ENCODE results near the gene PPARD. TPM values are rescaled to one million over a fixed set of nuclear protein-coding genes. Genes with fewer than 3 reads are reported as not detected.

The PPARD gene
- total and polyA plus RNA-seq, 7 experiments from 2014 or later: 7.3 to 47.1 (median 30.0) TPM

- Mint-ChIP-seq H3K27ac (peak overlapping the region; percentile 93 to 100 (median 99)), H3K4me3 (peak overlapping the region; percentile 70 to 89 (median 86)), H3K9me3 (no peaks in the 10 kb centered on the region), H3K4me1 (peaks cover 60 to 93% (median 82%) of the 10 kb centered on the region in 7 donors), H3K27me3 (no peaks in the 10 kb centered on the region), H3K36me3 (peaks cover 8 to 60% (median 51%) of the 10 kb centered on the region in 5 donors)
- Histone ChIP-seq H3K4me1 (ENCODE audit: control insufficient read depth in 2 of 2, insufficient read depth in 2 of 2, low read length in 2 of 2) (peaks cover 62 to 69% of the 10 kb centered on the region in 2 donors), H3K36me3 (ENCODE audit: control insufficient read depth in 2 of 3, insufficient read depth in 3 of 3, low read length in 3 of 3) (peaks cover 2 to 42% (median 3%) of the 10 kb centered on the region in 3 experiments), H3K9me3 (ENCODE audit: control insufficient read depth in 2 of 3, low read length in 3 of 3) (no peaks in the 10 kb centered on the region), H3K27ac (ENCODE audit: low read depth, low read length) (peak overlapping the region; percentile 84), H3K4me3 (ENCODE audit: low read length) (peak overlapping the region; percentile 46), H3K27me3 (ENCODE audit: control insufficient read depth in 2 of 2, insufficient read depth in 2 of 2, low read length in 2 of 2) (no peaks in the 10 kb centered on the region)
- ATAC-seq (no peak), DNase-seq (no peak)
- intact Hi-C loops (cut with micrococcal nuclease): loop anchor here in 1 of 2 donors (2.0 kb wide), 1 partner anchor 17 kb away; no protein-coding TSS in a partner anchor
- ChIA-PET CTCF (interaction anchor here (1.0 to 8.9 kb wide), 4 partner anchors 11 to 141 kb away, joined by 3 to 111 read pairs (median 7); partner anchors contain the start of gene DEF6), POLR2A (interaction anchor here (0.5 to 13.7 kb wide), 3 partner anchors 11 to 465 kb away, joined by 3 to 250 read pairs (median 131); partner anchors contain the start of gene DEF6)
Observed at GRCh38 chr6:35309611-35310264, 32.6 kb upstream of the PPARD start.

- ChIA-PET POLR2A (interaction anchor here (0.5 to 13.7 kb wide), 5 partner anchors 7 to 464 kb away, joined by 3 to 250 read pairs (median 25); partner anchors contain the start of genes DEF6 and RPL10A), CTCF (interaction anchor here (1.0 to 8.9 kb wide), 4 partner anchors 12 to 141 kb away, joined by 3 to 111 read pairs (median 7); partner anchors contain the start of gene DEF6)
- Histone ChIP-seq H3K4me3 (ENCODE audit: low read length) (peak overlapping the region; percentile 46), H3K9me3 (ENCODE audit: control insufficient read depth in 2 of 3, low read length in 3 of 3) (no peaks in the 10 kb centered on the region), H3K27ac (ENCODE audit: low read depth, low read length) (peak overlapping the region; percentile 84), H3K4me1 (ENCODE audit: control insufficient read depth in 2 of 2, insufficient read depth in 2 of 2, low read length in 2 of 2) (peaks cover 63 to 73% of the 10 kb centered on the region in 2 donors), H3K27me3 (ENCODE audit: control insufficient read depth in 2 of 2, insufficient read depth in 2 of 2, low read length in 2 of 2) (no peaks in the 10 kb centered on the region), H3K36me3 (ENCODE audit: control insufficient read depth in 2 of 3, insufficient read depth in 3 of 3, low read length in 3 of 3) (peaks cover 3 to 42% (median 7%) of the 10 kb centered on the region in 3 experiments)
- Mint-ChIP-seq H3K27me3 (no peaks in the 10 kb centered on the region), H3K36me3 (peaks cover 8 to 60% (median 55%) of the 10 kb centered on the region in 5 donors), H3K27ac (peak overlapping the region; percentile 93 to 100 (median 99)), H3K4me3 (peak overlapping the region; percentile 70 to 89 (median 86)), H3K9me3 (no peaks in the 10 kb centered on the region), H3K4me1 (peaks cover 66 to 95% (median 88%) of the 10 kb centered on the region in 7 donors)
- DNase-seq: peak in 3 of 9 donors; percentile 24 to 33 (median 28)
- ATAC-seq: peak; percentile 50
- intact Hi-C loops (cut with micrococcal nuclease): loop anchor here in 1 of 2 donors (2.0 kb wide), 1 partner anchor 16 kb away; no protein-coding TSS in a partner anchor
Observed at GRCh38 chr6:35310265-35310831, 32.0 kb upstream of the PPARD start.

GRCh38 chr6:35311390-35312075 lies 30.8 kb upstream of the PPARD start:
- no peaks in the 10 kb centered on the region for H3K27me3 ChIP-seq (ENCODE audit: control insufficient read depth in 2 of 2, insufficient read depth in 2 of 2, low read length in 2 of 2)
- intact Hi-C loops (cut with micrococcal nuclease): loop anchor here (1.0 to 2.0 kb wide), 5 partner anchors 8 to 16 kb away; no protein-coding TSS in a partner anchor
- H3K4me3 Mint-ChIP-seq: peak overlapping the region; percentile 79 to 89 (median 86)
- peak overlapping the region; percentile 46 for H3K4me3 ChIP-seq (ENCODE audit: low read length)
- peaks cover 69 to 98% (median 94%) of the 10 kb centered on the region in 7 donors for H3K4me1 Mint-ChIP-seq
- ChIA-PET POLR2A (interaction anchor here (0.6 to 13.7 kb wide), 7 partner anchors 8 to 160 kb away, joined by 3 to 250 read pairs (median 9); partner anchors contain the start of genes DEF6 and RPL10A), CTCF (interaction anchor here (0.7 to 8.9 kb wide), 5 partner anchors 9 to 139 kb away, joined by 3 to 111 read pairs (median 6); partner anchors contain the start of gene DEF6)
- H3K4me1 ChIP-seq (ENCODE audit: control insufficient read depth in 2 of 2, insufficient read depth in 2 of 2, low read length in 2 of 2): peaks cover 63 to 81% of the 10 kb centered on the region in 2 donors
- H3K27me3 Mint-ChIP-seq: no peaks in the 10 kb centered on the region
- ATAC-seq (peak; percentile 85), DNase-seq (peak in 8 of 9 donors; percentile 50 to 80 (median 73))
- H3K36me3 ChIP-seq (ENCODE audit: control insufficient read depth in 2 of 3, insufficient read depth in 3 of 3, low read length in 3 of 3): peaks cover 3 to 44% (median 7%) of the 10 kb centered on the region in 3 experiments
- peak overlapping the region; percentile 84 for H3K27ac ChIP-seq (ENCODE audit: low read depth, low read length)
- peaks cover 8 to 66% (median 59%) of the 10 kb centered on the region in 5 donors for H3K36me3 Mint-ChIP-seq
- H3K27ac Mint-ChIP-seq: peak overlapping the region; percentile 93 to 100 (median 99)
- H3K9me3 Mint-ChIP-seq: no peaks in the 10 kb centered on the region
- H3K9me3 ChIP-seq (ENCODE audit: control insufficient read depth in 2 of 3, low read length in 3 of 3): no peaks in the 10 kb centered on the region

- peak overlapping the region; percentile 93 to 100 (median 99) for H3K27ac Mint-ChIP-seq
- H3K4me1 Mint-ChIP-seq: peaks cover 67 to 98% (median 93%) of the 10 kb centered on the region in 7 donors
- DNase-seq (no peak), ATAC-seq (no peak)
- H3K36me3 Mint-ChIP-seq: peaks cover 9 to 64% (median 61%) of the 10 kb centered on the region in 5 donors
- no peaks in the 10 kb centered on the region for H3K9me3 ChIP-seq (ENCODE audit: control insufficient read depth in 2 of 3, low read length in 3 of 3)
- H3K4me1 ChIP-seq (ENCODE audit: control insufficient read depth in 2 of 2, insufficient read depth in 2 of 2, low read length in 2 of 2): peaks cover 62 to 81% of the 10 kb centered on the region in 2 donors
- ChIA-PET CTCF (interaction anchor here (0.7 to 8.9 kb wide), 5 partner anchors 9 to 16 kb away, joined by 3 to 111 read pairs (median 6); partner anchors contain the start of gene DEF6), POLR2A (interaction anchor here (1.0 to 13.7 kb wide), 6 partner anchors 9 to 159 kb away, joined by 3 to 250 read pairs (median 14); partner anchors contain the start of gene DEF6)
- H3K27me3 ChIP-seq (ENCODE audit: control insufficient read depth in 2 of 2, insufficient read depth in 2 of 2, low read length in 2 of 2): no peaks in the 10 kb centered on the region
- H3K4me3 Mint-ChIP-seq: peak overlapping the region; percentile 79 to 89 (median 86)
- peaks cover 9 to 44% (median 12%) of the 10 kb centered on the region in 3 experiments for H3K36me3 ChIP-seq (ENCODE audit: control insufficient read depth in 2 of 3, insufficient read depth in 3 of 3, low read length in 3 of 3)
- H3K27ac ChIP-seq (ENCODE audit: low read depth, low read length): peak overlapping the region; percentile 84
- H3K9me3 Mint-ChIP-seq: no peaks in the 10 kb centered on the region
- H3K27me3 Mint-ChIP-seq: no peaks in the 10 kb centered on the region
- H3K4me3 ChIP-seq (ENCODE audit: low read length): peak overlapping the region; percentile 46
- intact Hi-C loops (cut with micrococcal nuclease): loop anchor here in 1 of 2 donors (2.0 kb wide), 1 partner anchor 13 kb away; no protein-coding TSS in a partner anchor
Observed at GRCh38 chr6:35312076-35312800, 30.1 kb upstream of the PPARD start.

GRCh38 chr6:35312807-35313206 lies 29.6 kb upstream of the PPARD start:
- peaks cover 67 to 96% (median 93%) of the 10 kb centered on the region in 7 donors for H3K4me1 Mint-ChIP-seq
- H3K27ac Mint-ChIP-seq: peak overlapping the region; percentile 93 to 100 (median 99)
- DNase-seq (no peak), ATAC-seq (no peak)
- H3K27ac ChIP-seq (ENCODE audit: low read depth, low read length): peak overlapping the region; percentile 84
- intact Hi-C loops (cut with micrococcal nuclease): loop anchor here in 1 of 2 donors (2.0 kb wide), 1 partner anchor 14 kb away; no protein-coding TSS in a partner anchor
- CTCF ChIA-PET: interaction anchor here (1.0 to 8.9 kb wide), 4 partner anchors 8 to 15 kb away, joined by 3 to 111 read pairs (median 26); partner anchors contain the start of gene DEF6
- no peak overlapping the region for H3K4me3 ChIP-seq (ENCODE audit: low read length)
- no peaks in the 10 kb centered on the region for H3K27me3 ChIP-seq (ENCODE audit: control insufficient read depth in 2 of 2, insufficient read depth in 2 of 2, low read length in 2 of 2)
- peaks cover 10 to 44% (median 16%) of the 10 kb centered on the region in 3 experiments for H3K36me3 ChIP-seq (ENCODE audit: control insufficient read depth in 2 of 3, insufficient read depth in 3 of 3, low read length in 3 of 3)
- H3K9me3 ChIP-seq (ENCODE audit: control insufficient read depth in 2 of 3, low read length in 3 of 3): no peaks in the 10 kb centered on the region
- H3K36me3 Mint-ChIP-seq: peaks cover 13 to 66% (median 64%) of the 10 kb centered on the region in 5 donors
- POLR2A ChIA-PET: interaction anchor here (1.0 to 13.7 kb wide), 4 partner anchors 9 to 139 kb away, joined by 3 to 250 read pairs (median 78); partner anchors contain the start of gene DEF6
- peak overlapping the region; percentile 79 to 89 (median 86) for H3K4me3 Mint-ChIP-seq
- no peaks in the 10 kb centered on the region for H3K27me3 Mint-ChIP-seq
- H3K9me3 Mint-ChIP-seq: no peaks in the 10 kb centered on the region
- peaks cover 56 to 77% of the 10 kb centered on the region in 2 donors for H3K4me1 ChIP-seq (ENCODE audit: control insufficient read depth in 2 of 2, insufficient read depth in 2 of 2, low read length in 2 of 2)
